H9 (cell line): ENCODE data around the gene BRI3BP. TPM values are rescaled to one million over a fixed set of nuclear protein-coding genes. Genes with fewer than 3 reads are reported as not detected.

Source experiments
- DNase-seq: peaks from one replicate; pipeline ENCODE4 v3.0.0-alpha.2; 2017
- H2AFZ ChIP-seq: one replicate; pipeline ENCODE4 v1.6.1; 2013; ENCODE audit warnings: mild to moderate bottlenecking, low read length, control low read depth, moderate library complexity
- H2AK5ac ChIP-seq: 2 replicates; pipeline ENCODE4 v1.6.1; 2013; ENCODE audit warnings: low read length, control low read depth, mixed read lengths; ENCODE audit not compliant: insufficient read length
- H2BK120ac ChIP-seq: one replicate; pipeline ENCODE4 v1.6.1; 2013; ENCODE audit warnings: low read depth, mild to moderate bottlenecking, low read length, control low read depth, inconsistent platforms; ENCODE audit not compliant: poor library complexity, severe bottlenecking
- H2BK12ac ChIP-seq: 2 replicates; pipeline ENCODE4 v1.6.1; 2013; ENCODE audit warnings: low read length, control low read depth, mixed read lengths, low read depth; ENCODE audit not compliant: insufficient read length
- H2BK15ac ChIP-seq: 2 replicates; pipeline ENCODE4 v1.6.1; 2013; ENCODE audit warnings: low read depth, low read length, control low read depth
- H2BK20ac ChIP-seq: one replicate; pipeline ENCODE4 v1.6.1; 2013; ENCODE audit warnings: low read depth, mild to moderate bottlenecking, low read length, control low read depth, inconsistent platforms; ENCODE audit not compliant: poor library complexity, severe bottlenecking
- H2BK5ac ChIP-seq: 2 replicates; pipeline ENCODE4 v1.6.1; 2013; ENCODE audit warnings: low read length, control low read depth, mixed read lengths; ENCODE audit not compliant: insufficient read length
- H3K14ac ChIP-seq: 2 replicates; pipeline ENCODE4 v1.6.1; 2013; ENCODE audit warnings: low read length, control low read depth; ENCODE audit not compliant: insufficient read depth
- H3K18ac ChIP-seq: 2 replicates; pipeline ENCODE4 v1.6.1; 2013; ENCODE audit warnings: low read depth, mild to moderate bottlenecking, mixed read lengths, low read length, control low read depth; ENCODE audit not compliant: insufficient read length
- H3K23ac ChIP-seq: 2 replicates; pipeline ENCODE4 v1.6.1; 2013; ENCODE audit warnings: low read length, control low read depth, mixed read lengths, low read depth; ENCODE audit not compliant: insufficient read length
- H3K23me2 ChIP-seq: 2 replicates; pipeline ENCODE4 v1.6.1; 2013; ENCODE audit warnings: low read depth, mild to moderate bottlenecking, mixed read lengths, low read length, control low read depth; ENCODE audit not compliant: insufficient read length, poor library complexity, severe bottlenecking
- H3K27ac ChIP-seq: 2 replicates; pipeline ENCODE4 v1.5.1; 2013; ENCODE audit warnings: low read length, control low read depth, mixed read lengths, low read depth; ENCODE audit not compliant: insufficient read length
- H3K27me3 ChIP-seq: 2 replicates; pipeline ENCODE4 v1.6.1; 2013; ENCODE audit warnings: low read length, control low read depth, inconsistent platforms; ENCODE audit not compliant: insufficient read depth
- H3K4ac ChIP-seq: 2 replicates; pipeline ENCODE4 v1.6.1; 2013; ENCODE audit warnings: low read depth, mild to moderate bottlenecking, control low read depth, inconsistent platforms, low read length, moderate library complexity
- H3K4me1 ChIP-seq: 2 replicates; pipeline ENCODE4 v1.6.1; 2013; ENCODE audit warnings: low read length, control low read depth, inconsistent platforms; ENCODE audit not compliant: insufficient read depth
- H3K4me2 ChIP-seq: 2 replicates; pipeline ENCODE4 v1.6.1; 2013; ENCODE audit warnings: low read length, control low read depth, mixed read lengths; ENCODE audit not compliant: insufficient read length, insufficient read depth
- H3K56ac ChIP-seq: 2 replicates; pipeline ENCODE4 v1.6.1; 2013; ENCODE audit warnings: low read depth, mild to moderate bottlenecking, mixed read lengths, low read length, control low read depth; ENCODE audit not compliant: insufficient read length
- H3K79me1 ChIP-seq: 2 replicates; pipeline ENCODE4 v1.6.1; 2013; ENCODE audit warnings: low read depth, mild to moderate bottlenecking, moderate library complexity, low read length, control low read depth, inconsistent platforms; ENCODE audit not compliant: insufficient read depth, poor library complexity, severe bottlenecking
- H3K79me2 ChIP-seq: 2 replicates; pipeline ENCODE4 v1.6.1; 2013; ENCODE audit warnings: low read length, control low read depth, inconsistent platforms; ENCODE audit not compliant: insufficient read depth
- H3K9ac ChIP-seq: 2 replicates; pipeline ENCODE4 v1.6.1; 2013; ENCODE audit warnings: low read length, control low read depth, mixed read lengths; ENCODE audit not compliant: insufficient read length; ENCODE audit errors: extremely low read depth
- H3K9me3 ChIP-seq: one replicate; pipeline ENCODE4 v1.6.1; 2013; ENCODE audit warnings: low read depth, low read length, inconsistent platforms; ENCODE audit not compliant: control insufficient read depth
- H3T11ph ChIP-seq: one replicate; pipeline ENCODE4 v1.6.1; 2013; ENCODE audit warnings: mild to moderate bottlenecking, low read length, control low read depth, inconsistent platforms
- H4K20me1 ChIP-seq: one replicate; pipeline ENCODE4 v1.6.1; 2013; ENCODE audit not compliant: control insufficient read depth, insufficient read length, insufficient read depth
- H4K5ac ChIP-seq: 2 replicates; pipeline ENCODE4 v1.6.1; 2013; ENCODE audit warnings: low read depth, mild to moderate bottlenecking, mixed read lengths, low read length, control low read depth; ENCODE audit not compliant: insufficient read length
- H4K8ac ChIP-seq: replicated peaks from 2 replicates; pipeline ENCODE4 v1.6.1; 2013; ENCODE audit warnings: low read length, control low read depth, mixed read lengths, low read depth; ENCODE audit not compliant: insufficient read length
- H4K91ac ChIP-seq: 2 replicates; pipeline ENCODE4 v1.6.1; 2013; ENCODE audit warnings: low read depth, mild to moderate bottlenecking, moderate library complexity, mixed read lengths, low read length, control low read depth; ENCODE audit not compliant: insufficient read length
- H3K27ac Mint-ChIP-seq, 3 experiments: 2 replicates in 2 of 3; 3 replicates in 1 of 3; pipeline ENCODE4 v1.8.0; 2020 to 2021; ENCODE audit warnings: mixed read lengths in 3 of 3, mild to moderate bottlenecking in 1 of 3, moderate library complexity in 1 of 3
- H3K27me3 Mint-ChIP-seq: 2 replicates; pipeline ENCODE4 v1.8.0; 2021; ENCODE audit warnings: low read depth, mild to moderate bottlenecking, moderate library complexity, mixed read lengths
- H3K36me3 Mint-ChIP-seq, 3 experiments: 2 replicates in 2 of 3; 3 replicates in 1 of 3; pipeline ENCODE4 v1.8.0; 2020 to 2021; ENCODE audit warnings: low read depth in 3 of 3, mixed read lengths in 3 of 3; ENCODE audit not compliant: insufficient read depth in 1 of 3
- H3K4me1 Mint-ChIP-seq, 2 experiments: 2 replicates each; pipeline ENCODE4 v1.8.0; 2020; ENCODE audit warnings: mixed read lengths in 2 of 2
- H3K4me3 Mint-ChIP-seq, 2 experiments: 2 replicates in 1 of 2; 3 replicates in 1 of 2; pipeline ENCODE4 v1.8.0; 2020 to 2021; ENCODE audit warnings: mild to moderate bottlenecking in 2 of 2, mixed read lengths in 2 of 2, moderate library complexity in 1 of 2
- H3K9me3 Mint-ChIP-seq, 2 experiments: 2 replicates in 1 of 2; 3 replicates in 1 of 2; pipeline ENCODE4 v1.8.0; 2020; ENCODE audit warnings: mild to moderate bottlenecking in 2 of 2, mixed read lengths in 2 of 2, moderate library complexity in 1 of 2
- CTCF ChIP-seq: fragments of 200-600 bp; sonication (generic); conservative IDR thresholded peaks from 3 replicates; pipeline ENCODE4 v1.8.0; 2021; ENCODE audit warnings: antibody characterized with exemption, mild to moderate bottlenecking
- WGBS: extraction: QIAGEN DNeasy Blood & Tissue Kit; methylation state at CpG from one replicate; pipeline ENCODE4 v1.1.7; 2013; ENCODE audit warnings: missing lambda C conversion rate, low lambda C conversion rate, mixed read lengths; ENCODE audit not compliant: insufficient read length; ENCODE audit errors: extremely low coverage; 5-methylcytosine and 5-hydroxymethylcytosine counted together
- total RNA-seq: library from RNA; stranded (reverse); gene quantifications from 2 replicates; pipeline ENCODE4 v1.2.1, GENCODE V29; 2021

BRI3BP gene
- total RNA-seq, 1 experiment from 2014 or later = 10.5 TPM

- Histone ChIP-seq H2BK5ac (no peak overlapping the region), H3K56ac (no peak overlapping the region), H3K14ac (no peak overlapping the region), H2BK12ac (no peak overlapping the region), H4K5ac (no peak overlapping the region), H3K79me2 (no peaks in the 10 kb centered on the region), H3K4me1 (no peaks in the 10 kb centered on the region), H3K9me3 (no peaks in the 10 kb centered on the region), H3K23ac (no peak overlapping the region), H4K20me1 (no peaks in the 10 kb centered on the region), H4K91ac (no peak overlapping the region), H3K18ac (no peak overlapping the region), H4K8ac (no peak overlapping the region), H2BK20ac (no peak overlapping the region), H3K23me2 (no peaks in the 10 kb centered on the region), H3K79me1 (no peaks in the 10 kb centered on the region), H3K27me3 (no peaks in the 10 kb centered on the region), H3K9ac (no peak overlapping the region), H2AK5ac (no peak overlapping the region), H2AFZ (no peak overlapping the region), H3T11ph (no peak overlapping the region), H2BK15ac (no peak overlapping the region), H3K4ac (no peak overlapping the region), H3K4me2 (no peak overlapping the region), H3K27ac (no peak overlapping the region), H2BK120ac (no peak overlapping the region)
- H3K4me1 Mint-ChIP-seq = no peaks in the 10 kb centered on the region
- no peaks in the 10 kb centered on the region for H3K9me3 Mint-ChIP-seq
- WGBS = no CpG with 5 or more reads among the region's 10 CpGs
- H3K4me3 Mint-ChIP-seq = no peak overlapping the region
- H3K27ac Mint-ChIP-seq = no peak overlapping the region
- DNase-seq = peak; percentile 34
- TF ChIP-seq CTCF = peak; percentile 23; the same call in 1 of the 3 replicates
- no peaks in the 10 kb centered on the region for H3K27me3 Mint-ChIP-seq
- H3K36me3 Mint-ChIP-seq = peaks cover 44 to 85% (median 73%) of the 10 kb centered on the region in 3 experiments; a peak in 6 of 7 replicates
These were observed 13.9 kb upstream of the BRI3BP start for GRCh38 chr12:124979568-124979967.
